ENCODE data around the gene ANKRD50. TPM values are rescaled to one million over a fixed set of nuclear protein-coding genes. Genes with fewer than 3 reads are reported as not detected.

Gene ANKRD50
- total RNA-seq, 1 experiment from 2014 or later = 16.5 TPM

DNA sequence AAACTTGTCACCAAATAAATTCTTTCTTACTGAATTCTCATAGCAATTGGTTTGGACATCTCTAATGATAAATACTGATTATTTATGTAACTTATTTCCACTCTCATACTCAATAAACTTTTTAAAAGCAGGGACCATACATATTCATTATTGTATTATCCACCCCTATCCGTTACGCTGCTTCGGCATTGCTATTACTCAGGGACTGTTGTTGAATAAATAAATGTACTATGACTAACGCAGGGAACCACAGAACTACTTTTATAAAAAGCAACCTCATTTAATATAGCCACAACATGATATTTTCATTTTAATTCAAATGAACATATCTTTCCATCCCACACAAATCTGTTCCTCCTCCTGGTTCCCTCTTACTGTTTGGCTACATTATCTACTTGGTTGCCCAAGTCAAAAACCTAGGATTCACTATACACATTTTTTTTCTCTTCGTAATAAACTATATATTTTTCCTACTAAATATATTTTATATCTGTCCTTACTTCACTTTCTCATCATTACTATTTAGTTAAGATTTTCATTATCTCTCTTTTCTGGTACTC, 14.9 kb upstream of the ANKRD50 start:
- Histone ChIP-seq H3K36me3 (ENCODE audit: control insufficient read depth in 1 of 2, insufficient read depth in 2 of 2, low read length in 2 of 2) (no peaks in the 10 kb centered on the region), H3K4me3 (replicated peaks in 1 of 2; ENCODE audit: low read depth in 1 of 2, low read length in 2 of 2) (no peak overlapping the region), H3K4me2 (ENCODE audit: low read length) (no peak overlapping the region), H3K27ac (ENCODE audit: low read depth, low read length) (no peak overlapping the region), H2AFZ (ENCODE audit: low read depth, low read length, poor library complexity, severe bottlenecking) (no peak overlapping the region), H3K9me2 (ENCODE audit: insufficient read depth) (no peaks in the 10 kb centered on the region), H3K9ac (ENCODE audit: low read length) (no peak overlapping the region), H3K9me3 (ENCODE audit: control insufficient read depth in 1 of 2, insufficient read depth in 1 of 2, low read depth in 1 of 2, low read length in 2 of 2) (no peaks in the 10 kb centered on the region), H3K79me2 (ENCODE audit: insufficient read depth, low read length) (no peaks in the 10 kb centered on the region), H3K27me3 (ENCODE audit: insufficient read depth, low read length) (no peaks in the 10 kb centered on the region), H3K4me1 (ENCODE audit: control insufficient read depth in 1 of 2, insufficient read depth in 2 of 2, low read length in 2 of 2) (no peaks in the 10 kb centered on the region), H4K20me1 (ENCODE audit: insufficient read depth) (no peaks in the 10 kb centered on the region)
- RAD21 ChIA-PET (ENCODE audit: low non-redundant PET in 1 of 2, low total read pairs in 2 of 2, uncharacterized antibody in 2 of 2, unreplicated experiment in 2 of 2) = no interaction called here
- no TSS peak for BruUV-seq (replicated peaks)
- CTCF ChIA-PET = no interaction called here
- no peak for ATAC-seq
- no peak for DNase-seq (ENCODE audit: low read depth, low spot score)
- intact Hi-C loops (cut with micrococcal nuclease) = no loop called here
- POLR2A ChIA-PET = no interaction called here
- TF ChIP-seq, protein P1, sequence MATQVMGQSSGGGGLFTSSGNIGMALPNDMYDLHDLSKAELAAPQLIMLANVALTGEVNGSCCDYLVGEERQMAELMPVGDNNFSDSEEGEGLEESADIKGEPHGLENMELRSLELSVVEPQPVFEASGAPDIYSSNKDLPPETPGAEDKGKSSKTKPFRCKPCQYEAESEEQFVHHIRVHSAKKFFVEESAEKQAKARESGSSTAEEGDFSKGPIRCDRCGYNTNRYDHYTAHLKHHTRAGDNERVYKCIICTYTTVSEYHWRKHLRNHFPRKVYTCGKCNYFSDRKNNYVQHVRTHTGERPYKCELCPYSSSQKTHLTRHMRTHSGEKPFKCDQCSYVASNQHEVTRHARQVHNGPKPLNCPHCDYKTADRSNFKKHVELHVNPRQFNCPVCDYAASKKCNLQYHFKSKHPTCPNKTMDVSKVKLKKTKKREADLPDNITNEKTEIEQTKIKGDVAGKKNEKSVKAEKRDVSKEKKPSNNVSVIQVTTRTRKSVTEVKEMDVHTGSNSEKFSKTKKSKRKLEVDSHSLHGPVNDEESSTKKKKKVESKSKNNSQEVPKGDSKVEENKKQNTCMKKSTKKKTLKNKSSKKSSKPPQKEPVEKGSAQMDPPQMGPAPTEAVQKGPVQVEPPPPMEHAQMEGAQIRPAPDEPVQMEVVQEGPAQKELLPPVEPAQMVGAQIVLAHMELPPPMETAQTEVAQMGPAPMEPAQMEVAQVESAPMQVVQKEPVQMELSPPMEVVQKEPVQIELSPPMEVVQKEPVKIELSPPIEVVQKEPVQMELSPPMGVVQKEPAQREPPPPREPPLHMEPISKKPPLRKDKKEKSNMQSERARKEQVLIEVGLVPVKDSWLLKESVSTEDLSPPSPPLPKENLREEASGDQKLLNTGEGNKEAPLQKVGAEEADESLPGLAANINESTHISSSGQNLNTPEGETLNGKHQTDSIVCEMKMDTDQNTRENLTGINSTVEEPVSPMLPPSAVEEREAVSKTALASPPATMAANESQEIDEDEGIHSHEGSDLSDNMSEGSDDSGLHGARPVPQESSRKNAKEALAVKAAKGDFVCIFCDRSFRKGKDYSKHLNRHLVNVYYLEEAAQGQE (IDR thresholded peaks at IDR 0.05; ENCODE audit: low read depth) = no peak
- TF ChIP-seq, protein P2, sequence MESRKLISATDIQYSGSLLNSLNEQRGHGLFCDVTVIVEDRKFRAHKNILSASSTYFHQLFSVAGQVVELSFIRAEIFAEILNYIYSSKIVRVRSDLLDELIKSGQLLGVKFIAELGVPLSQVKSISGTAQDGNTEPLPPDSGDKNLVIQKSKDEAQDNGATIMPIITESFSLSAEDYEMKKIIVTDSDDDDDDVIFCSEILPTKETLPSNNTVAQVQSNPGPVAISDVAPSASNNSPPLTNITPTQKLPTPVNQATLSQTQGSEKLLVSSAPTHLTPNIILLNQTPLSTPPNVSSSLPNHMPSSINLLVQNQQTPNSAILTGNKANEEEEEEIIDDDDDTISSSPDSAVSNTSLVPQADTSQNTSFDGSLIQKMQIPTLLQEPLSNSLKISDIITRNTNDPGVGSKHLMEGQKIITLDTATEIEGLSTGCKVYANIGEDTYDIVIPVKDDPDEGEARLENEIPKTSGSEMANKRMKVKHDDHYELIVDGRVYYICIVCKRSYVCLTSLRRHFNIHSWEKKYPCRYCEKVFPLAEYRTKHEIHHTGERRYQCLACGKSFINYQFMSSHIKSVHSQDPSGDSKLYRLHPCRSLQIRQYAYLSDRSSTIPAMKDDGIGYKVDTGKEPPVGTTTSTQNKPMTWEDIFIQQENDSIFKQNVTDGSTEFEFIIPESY (IDR thresholded peaks at IDR 0.05; ENCODE audit: extremely low read depth, insufficient replicate concordance, low read length) = no peak
- TF ChIP-seq TCF7L2 (IDR thresholded peaks at IDR 0.05; ENCODE audit: borderline replicate concordance, extremely low read depth, insufficient read depth, insufficient read length) (no peak), ZFX (IDR thresholded peaks at IDR 0.05) (no peak), POLR2A (IDR thresholded peaks at IDR 0.05; ENCODE audit: borderline replicate concordance, extremely low read depth, insufficient read depth, insufficient read length) (no peak), RAD21 (IDR thresholded peaks at IDR 0.05; ENCODE audit: low read depth) (no peak), SIN3A (IDR thresholded peaks at IDR 0.05; ENCODE audit: low read depth) (no peak), CBX3 (IDR thresholded peaks at IDR 0.05; ENCODE audit: low read depth) (no peak), ELF1 (IDR thresholded peaks at IDR 0.05; ENCODE audit: borderline replicate concordance, low read depth) (no peak), EZH2phosphoT487 (IDR thresholded peaks at IDR 0.05; ENCODE audit: borderline replicate concordance) (no peak), SP1 (IDR thresholded peaks at IDR 0.05; ENCODE audit: low read depth) (no peak), EZH2 (IDR thresholded peaks at IDR 0.05) (no peak)
- TF ChIP-seq, protein P3, sequence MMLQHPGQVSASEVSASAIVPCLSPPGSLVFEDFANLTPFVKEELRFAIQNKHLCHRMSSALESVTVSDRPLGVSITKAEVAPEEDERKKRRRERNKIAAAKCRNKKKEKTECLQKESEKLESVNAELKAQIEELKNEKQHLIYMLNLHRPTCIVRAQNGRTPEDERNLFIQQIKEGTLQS (IDR thresholded peaks at IDR 0.05) = no peak

Data from HCT116 (cell line).